OCI-LY1 (cell line): ENCODE measurements around the gene LRFN4.

Experiments used
- EZH2 ChIP-seq: fragments of 200-600 bp; sonication (generic), shearing (Covaris generic); IDR thresholded peaks from 2 replicates; pipeline ENCODE4 v1.8.0; 2017; ENCODE audit warnings: borderline replicate concordance, mixed run types, mild to moderate bottlenecking, antibody characterized with exemption, low read length, moderate library complexity, mixed read lengths
- TF ChIP-seq, protein P1 (sequence below): fragments of 200-600 bp; sonication (generic), shearing (Covaris generic); IDR thresholded peaks from 2 replicates; pipeline ENCODE4 v1.5.1; 2017; ENCODE audit warnings: mild to moderate bottlenecking, antibody characterized with exemption, low read length, moderate library complexity, mixed read lengths

- TF ChIP-seq, protein P1, sequence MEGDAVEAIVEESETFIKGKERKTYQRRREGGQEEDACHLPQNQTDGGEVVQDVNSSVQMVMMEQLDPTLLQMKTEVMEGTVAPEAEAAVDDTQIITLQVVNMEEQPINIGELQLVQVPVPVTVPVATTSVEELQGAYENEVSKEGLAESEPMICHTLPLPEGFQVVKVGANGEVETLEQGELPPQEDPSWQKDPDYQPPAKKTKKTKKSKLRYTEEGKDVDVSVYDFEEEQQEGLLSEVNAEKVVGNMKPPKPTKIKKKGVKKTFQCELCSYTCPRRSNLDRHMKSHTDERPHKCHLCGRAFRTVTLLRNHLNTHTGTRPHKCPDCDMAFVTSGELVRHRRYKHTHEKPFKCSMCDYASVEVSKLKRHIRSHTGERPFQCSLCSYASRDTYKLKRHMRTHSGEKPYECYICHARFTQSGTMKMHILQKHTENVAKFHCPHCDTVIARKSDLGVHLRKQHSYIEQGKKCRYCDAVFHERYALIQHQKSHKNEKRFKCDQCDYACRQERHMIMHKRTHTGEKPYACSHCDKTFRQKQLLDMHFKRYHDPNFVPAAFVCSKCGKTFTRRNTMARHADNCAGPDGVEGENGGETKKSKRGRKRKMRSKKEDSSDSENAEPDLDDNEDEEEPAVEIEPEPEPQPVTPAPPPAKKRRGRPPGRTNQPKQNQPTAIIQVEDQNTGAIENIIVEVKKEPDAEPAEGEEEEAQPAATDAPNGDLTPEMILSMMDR = no peak
- TF ChIP-seq EZH2 = no peak
These were observed 21.9 kb upstream of the LRFN4 start for GRCh38 chr11:66834943-66835342.
